GF-D8 (cell line): ENCODE measurements around the gene APOA5.

Experiments
- DNase-seq: peaks from one replicate; lab custom pipeline; 2025; lab: John Stamatoyannopoulos, UW

APOA5 gene

DNA sequence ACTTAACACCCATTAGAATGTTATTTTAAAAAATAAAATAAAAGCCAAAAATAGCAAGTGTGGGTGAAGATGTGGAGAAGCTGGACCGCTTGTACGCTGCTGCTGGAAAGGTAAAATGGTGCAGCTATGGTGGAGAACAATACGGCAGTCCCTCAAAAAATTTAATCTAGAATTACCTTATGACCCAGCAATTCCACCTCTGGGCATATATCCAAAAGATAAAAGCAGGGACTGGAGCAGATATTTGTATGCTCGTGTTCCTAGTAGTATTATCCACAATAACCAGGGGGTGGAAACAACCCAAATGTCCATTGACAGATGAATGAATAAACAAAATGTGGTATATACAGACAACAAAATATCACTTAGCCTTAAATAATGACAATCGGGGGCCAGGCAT lies 6.1 kb upstream of the APOA5 start:
- no peak for DNase-seq

GRCh38 chr11:116796548-116796947 lies 4.9 kb upstream of the APOA5 start:
- no peak for DNase-seq

DNA sequence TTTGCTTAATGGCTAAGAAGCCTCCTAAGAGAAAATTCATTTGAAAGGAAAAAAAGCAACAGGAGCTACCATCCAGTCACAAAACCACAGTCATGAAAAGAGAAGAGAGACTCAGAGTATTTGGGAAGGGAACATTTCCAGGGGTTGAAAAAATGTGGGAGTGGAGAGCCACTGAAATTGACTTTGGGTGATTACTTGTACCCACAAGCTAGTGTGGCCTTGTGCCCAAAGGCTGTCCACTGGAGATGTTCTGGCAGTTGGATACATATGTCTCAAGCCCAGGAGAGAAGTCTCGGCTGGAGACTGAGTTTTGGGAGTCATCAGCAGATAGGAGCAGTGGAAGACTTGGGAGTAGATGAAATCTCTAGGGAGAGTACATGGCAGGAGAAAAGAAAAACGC lies 3.2 kb upstream of the APOA5 start:
- DNase-seq = no peak

DNA sequence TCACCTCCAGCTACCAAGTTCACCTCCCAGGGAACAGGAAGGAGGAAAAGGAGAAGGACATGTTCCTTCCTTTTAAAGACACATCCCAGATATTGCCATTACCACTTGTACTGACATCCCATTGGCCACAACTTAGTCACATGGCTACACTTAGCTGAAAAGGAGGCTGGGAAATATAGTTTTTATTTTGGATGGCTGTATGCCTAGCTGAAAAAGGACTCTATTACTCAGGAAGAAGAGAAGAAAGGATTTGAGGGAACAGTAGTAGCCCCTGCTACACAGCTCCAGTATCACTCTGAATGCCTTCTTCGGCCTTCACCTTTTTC lies 2.1 kb upstream of the APOA5 start:
- DNase-seq = no peak

DNA sequence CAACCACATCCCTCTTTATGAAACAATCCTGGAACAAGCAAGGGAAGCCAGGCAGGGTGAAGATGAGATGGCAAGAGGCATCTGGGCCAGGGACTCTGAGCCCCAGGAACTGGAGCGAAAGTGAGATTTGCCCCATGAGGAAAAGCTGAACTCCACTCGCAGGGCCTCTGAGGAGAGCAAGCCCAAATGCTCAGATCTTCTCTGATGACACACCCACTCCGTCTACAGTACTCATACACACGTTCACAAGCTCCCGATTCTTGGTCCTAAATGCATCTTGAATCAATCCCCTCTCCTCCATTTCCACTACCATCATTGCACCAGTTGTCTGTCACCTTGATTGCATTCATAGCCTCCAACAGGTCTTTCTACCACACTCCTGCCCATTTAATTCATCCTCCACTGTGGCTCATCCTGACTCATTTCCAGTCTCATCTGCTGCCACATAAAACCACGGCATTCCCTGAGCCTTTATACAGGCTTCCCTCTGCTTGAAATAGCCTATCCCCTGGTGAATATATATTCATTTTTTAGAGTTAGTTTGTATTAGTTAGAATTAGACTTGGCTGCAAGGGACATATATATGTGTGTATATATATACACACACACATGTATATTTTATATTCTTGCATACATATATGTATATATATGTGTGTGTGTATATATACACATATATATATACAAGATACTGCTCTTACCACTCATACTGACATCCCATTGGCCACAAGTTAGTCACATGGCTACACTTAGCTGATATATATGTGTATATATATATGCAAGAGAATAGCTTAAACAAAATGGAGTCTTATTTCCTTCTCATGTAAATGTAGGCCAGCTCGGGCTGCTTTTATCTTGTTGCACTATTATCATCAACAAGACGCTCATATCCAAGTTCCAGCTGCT lies 1.4 kb upstream of the APOA5 start:
- DNase-seq = no peak

DNA sequence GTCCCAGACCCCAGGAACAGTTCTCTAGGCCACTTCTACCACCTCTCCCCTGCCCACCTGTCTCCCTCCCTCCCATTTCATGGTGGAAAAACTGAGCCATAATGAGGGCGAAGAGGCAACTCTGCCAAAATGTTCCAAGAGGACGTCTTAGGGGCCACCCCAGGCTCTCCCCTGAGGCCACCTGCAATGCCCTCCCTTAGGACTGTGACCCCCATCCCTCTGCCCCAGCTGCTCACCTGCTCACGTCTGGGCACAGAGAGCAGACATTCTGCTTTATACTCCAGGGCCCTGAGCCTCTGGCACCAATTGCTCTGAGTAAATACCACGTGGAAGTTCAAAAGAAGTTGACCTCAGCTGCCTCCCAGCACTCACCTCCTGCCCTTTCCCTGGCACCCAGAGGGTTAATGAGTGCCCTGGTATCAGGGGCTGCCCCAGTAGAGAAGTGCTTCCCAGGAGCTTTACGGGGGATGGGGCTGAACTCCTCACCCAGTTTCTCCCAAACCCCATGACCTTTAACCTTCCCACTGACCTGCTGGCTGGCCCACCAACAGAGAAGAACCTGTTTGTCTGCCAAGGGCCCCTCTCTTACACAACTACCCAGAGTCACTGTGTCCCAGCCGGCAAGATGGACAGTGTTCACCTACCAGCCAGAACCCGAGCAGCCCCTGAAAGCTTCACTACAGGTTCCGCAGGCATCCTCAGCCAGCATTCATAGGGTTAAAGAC lies 627 bp upstream of the APOA5 start:
- no peak for DNase-seq

GRCh38 chr11:116791002-116791812 lies 472 bp downstream of the APOA5 start:
- DNase-seq = peak; percentile 53

DNA sequence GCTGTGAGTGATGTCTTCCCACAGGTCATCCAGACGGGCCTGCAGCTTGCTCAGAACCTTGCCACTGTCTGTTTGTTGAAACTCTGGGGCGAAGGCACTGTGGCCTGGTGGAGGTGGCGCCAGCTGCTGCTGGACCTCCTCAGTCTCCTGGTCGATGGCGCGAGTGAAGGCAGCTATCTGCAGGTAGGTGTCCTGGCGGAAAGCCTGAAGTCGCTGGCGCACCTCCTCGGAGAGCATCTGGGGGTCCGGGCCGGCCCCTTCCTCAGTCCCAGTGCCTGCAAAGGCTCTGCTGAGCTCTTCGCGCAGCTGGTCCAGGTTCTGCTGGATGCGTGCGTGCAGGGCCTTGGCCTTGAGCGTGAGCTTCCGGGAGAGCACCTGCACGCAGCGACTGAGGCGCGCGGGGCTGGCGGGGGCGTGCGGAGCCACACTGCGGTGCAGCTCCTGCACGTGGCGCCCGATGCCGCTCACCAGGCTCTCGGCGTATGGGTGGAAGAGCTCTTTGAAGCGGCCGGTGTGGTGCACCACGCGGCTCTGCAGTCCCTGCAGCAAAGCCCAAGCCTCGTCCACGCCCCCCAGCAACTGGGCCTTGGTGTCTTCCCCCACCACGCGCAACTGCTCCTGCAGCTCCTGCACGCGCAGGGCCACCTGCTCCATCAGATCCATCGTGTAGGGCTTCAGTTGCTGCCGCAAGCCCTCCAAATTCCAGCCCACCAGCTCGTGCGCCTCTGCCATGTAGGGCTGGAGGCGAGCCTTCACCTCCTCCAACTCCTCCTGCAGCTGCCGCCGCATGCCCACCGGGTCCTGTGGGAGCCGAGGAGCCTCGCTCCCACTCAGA lies 1.3 kb downstream of the APOA5 start:
- DNase-seq = no peak

GRCh38 chr11:116788975-116789374 lies 2.7 kb downstream of the APOA5 start:
- no peak for DNase-seq

DNA sequence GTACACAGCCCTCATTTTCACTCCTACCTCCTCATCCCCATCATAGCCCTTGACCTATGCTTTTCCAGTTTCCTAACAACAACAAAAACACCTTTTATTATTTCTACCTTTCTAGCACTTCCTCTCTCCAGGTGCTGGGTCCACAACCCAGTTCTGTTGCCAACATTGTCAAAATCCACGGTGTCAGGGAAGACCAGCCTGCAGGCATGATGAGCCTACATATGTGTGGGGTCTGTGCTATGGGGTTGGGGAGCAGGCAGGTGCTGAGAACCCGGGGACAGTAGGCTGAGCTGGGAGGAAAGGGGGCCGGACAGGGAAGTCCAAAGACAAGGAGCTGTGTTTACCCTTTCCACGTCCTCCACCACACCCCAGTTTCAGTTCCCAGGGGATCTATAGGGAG lies 3.1 kb downstream of the APOA5 start:
- DNase-seq = no peak

DNA sequence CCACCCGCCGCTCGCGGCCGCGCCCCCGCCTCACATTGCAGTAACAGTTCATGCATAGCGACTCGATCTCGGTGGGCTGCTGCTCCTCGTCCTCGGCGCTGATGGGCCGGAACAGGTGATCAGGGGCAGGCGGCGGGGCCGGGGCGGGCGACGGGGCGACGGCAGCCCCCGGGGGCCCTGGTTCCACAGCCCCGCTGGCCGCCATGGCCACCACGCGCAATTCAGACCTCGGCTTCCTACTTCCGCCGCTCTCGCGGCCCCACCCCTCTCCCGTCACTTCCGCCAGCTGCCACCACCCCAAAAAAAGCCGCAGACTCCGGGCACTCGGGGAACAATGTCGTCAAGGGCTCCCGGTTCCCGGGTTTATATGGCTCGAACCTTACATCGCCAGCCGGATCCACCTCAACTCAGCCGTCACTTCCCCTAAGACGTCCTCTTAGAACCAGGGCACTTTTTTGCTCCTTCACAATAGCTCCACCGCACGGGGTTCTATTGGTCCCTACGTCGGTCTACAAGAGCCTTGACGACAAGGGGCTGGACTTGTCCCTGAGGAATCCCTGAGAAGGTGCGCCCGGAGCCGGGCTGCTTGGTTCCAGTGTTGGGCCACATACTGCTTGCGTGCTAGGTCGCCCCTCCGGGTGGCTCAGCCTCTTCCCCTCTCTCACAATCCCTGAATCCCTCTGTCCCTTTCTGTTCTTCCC lies 3.7 kb downstream of the APOA5 start, which contains the start of gene ZPR1:
TSS of gene ZPR1 (minus strand) at position 238 of the 701 bp plus-strand sequence. CDS start at position 205, 33 bp downstream.
- DNase-seq = peak; percentile 68

DNA sequence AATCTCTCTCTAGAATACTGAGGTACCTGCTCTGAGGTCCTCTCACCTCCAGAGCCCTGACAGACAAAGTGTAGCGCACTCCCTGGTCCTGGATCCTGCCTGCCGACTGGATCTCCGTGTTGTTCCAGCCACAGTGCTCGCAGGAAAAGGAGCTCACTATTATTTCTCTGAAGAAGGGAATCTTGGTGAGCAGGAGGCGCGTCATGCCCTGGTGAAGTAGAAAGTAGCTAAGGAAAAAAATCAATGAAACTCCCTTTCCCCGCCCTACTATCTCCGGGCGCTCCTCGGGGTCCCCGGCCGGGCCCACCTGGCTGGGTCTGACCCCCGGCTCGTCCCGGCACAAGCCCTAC lies 4.3 kb downstream of the APOA5 start:
- DNase-seq = no peak

DNA sequence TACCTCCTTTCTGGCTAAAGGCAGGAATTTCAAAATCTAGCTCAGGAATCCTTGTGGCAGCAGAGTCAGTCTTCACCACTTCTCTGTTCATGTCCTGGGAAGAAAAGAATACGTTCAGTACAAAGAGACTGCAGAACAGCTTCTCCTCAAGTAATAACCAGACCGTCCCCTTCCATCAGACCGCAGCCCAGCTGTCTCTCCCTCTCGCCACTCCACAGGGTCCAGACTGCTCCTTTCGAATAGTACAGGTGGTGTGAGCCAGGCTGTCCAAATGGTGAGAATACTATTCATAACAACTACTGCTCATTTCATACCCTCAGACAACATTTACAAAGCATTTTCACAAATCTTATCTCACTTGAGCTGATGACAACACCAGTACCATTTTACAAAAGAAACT lies 4.7 kb downstream of the APOA5 start:
- no peak for DNase-seq

DNA sequence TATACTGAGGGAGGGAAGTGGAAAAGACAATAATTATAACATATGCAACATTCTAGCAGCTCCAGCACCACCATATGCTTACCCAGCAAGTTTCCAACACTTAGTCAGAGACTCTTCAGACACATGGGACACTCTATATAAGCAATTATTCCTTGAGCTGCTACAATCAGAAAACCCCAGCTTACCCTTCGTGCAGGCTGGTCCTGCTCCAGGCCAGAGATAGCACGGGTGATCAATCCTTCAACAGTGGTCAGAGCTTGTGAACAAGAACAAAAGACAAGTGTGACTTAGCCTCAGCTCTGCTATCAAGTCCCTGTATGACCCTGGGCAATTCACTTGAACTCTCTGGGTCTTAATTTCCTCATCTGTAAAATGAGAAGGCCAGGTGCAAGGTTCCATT lies 5.4 kb downstream of the APOA5 start:
- no peak for DNase-seq

DNA sequence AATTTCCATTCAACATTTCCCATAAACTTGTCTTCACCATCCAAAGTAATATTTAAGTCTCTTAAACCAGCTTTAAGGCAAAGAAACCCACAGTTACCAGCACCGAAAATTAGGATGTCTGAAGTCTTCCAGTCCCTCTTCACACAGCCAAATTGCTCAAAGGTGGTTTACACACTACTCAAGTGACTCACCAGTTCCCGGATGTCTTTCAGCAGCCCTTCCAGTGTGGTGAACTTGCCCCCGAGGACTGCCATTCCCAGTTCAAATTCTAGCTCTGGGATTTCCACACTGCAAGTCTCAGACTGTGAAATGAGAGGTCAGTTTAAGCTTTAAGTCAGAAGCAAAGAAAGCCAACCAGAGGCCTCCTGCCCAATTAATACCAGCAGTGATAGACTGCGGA lies 9.0 kb downstream of the APOA5 start:
- DNase-seq = no peak

DNA sequence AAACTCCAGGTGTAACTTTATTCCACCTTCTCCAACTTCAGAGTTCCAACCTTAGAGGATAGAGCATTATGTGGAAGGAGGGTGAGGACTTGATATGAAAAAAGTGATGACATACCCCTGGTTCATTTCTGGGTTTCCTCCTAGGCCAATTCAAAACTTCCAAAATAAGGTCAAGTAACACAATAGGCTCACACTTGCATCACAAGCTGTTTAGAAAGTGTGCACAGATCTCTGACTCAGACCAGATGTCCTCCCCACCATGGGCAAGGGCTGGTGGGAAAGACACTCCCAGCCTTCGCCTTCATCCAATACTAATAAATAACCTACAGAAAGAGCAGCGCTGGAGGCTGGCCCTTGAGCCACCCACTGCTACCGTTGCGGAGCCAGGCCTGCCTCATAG lies 13.1 kb downstream of the APOA5 start:
- no peak for DNase-seq

GRCh38 chr11:116777056-116777455 lies 14.6 kb downstream of the APOA5 start:
- DNase-seq = no peak

- DNase-seq = no peak
Observed at GRCh38 chr11:116776522-116776984, 15.1 kb downstream of the APOA5 start.

DNA sequence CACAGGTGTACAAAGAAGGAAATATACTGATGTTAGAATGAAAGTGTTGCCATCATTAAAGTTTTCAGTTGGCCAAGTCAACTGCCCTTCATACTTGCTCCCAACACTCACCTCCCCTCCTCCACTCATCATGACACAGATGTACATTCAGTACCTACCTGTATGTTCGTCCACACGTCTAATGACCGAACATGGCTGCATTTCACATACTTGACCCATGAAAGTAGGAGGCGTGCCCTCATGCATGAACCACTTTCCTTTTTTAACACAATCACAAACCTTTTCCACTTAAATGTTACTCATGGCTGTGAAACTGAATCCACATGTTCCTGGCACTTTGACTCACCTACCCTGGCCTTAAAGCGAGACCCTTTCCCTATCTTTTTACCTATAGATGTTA lies 15.7 kb downstream of the APOA5 start:
- no peak for DNase-seq

DNA sequence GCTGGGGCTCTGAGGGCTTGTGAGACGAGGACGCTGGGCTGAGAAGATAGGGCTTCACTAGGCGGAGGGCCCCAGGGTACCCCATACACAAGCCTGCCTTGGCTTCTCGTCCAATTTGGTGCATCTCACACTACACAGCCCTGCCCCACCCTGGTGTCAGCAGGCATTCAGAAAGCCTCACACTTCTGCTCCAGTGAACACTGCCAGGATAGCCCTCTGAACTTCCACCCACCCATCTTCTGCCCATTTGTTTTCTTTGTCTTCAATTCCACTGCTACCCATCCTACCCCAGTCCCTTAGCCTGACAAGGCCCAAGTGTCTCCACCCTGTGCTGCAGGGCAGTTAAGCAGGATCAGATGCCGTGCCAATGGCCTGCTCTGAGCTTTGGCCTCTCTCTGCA lies 17.0 kb downstream of the APOA5 start:
- DNase-seq = no peak
